Fibroblast of lung (primary cell): Measurements from ENCODE around the gene ISY1.

ENCODE experiments used
- CTCF ChIP-seq, 2 donors: IDR thresholded peaks in 1 of 2; conservative IDR thresholded peaks in 1 of 2; 1 replicate in 1 of 2; 2 replicates in 1 of 2; pipeline ENCODE4 v1.5.1; 2011 to 2012; ENCODE audit warnings: low read length in 2 of 2, control low read depth in 1 of 2, inconsistent platforms in 1 of 2, low read depth in 1 of 2, mild to moderate bottlenecking in 1 of 2
- EZH2 ChIP-seq: IDR thresholded peaks from 2 replicates; pipeline ENCODE4 v1.5.1; 2012; ENCODE audit warnings: low read length, control low read depth, mild to moderate bottlenecking; ENCODE audit errors: missing control alignments

GRCh38 chr3:129106320-129106719, 54.5 kb downstream of the ISY1 start:
- TF ChIP-seq CTCF (conservative IDR thresholded peaks at IDR 0.05 in 1 of 2, IDR thresholded peaks at IDR 0.05 in 1 of 2; ENCODE audit: low read depth in 1 of 2, low read length in 2 of 2) (no peak), EZH2 (no peak)
